Caco-2 (cell line): ENCODE results near the gene RAB43. TPM values are rescaled to one million over a fixed set of nuclear protein-coding genes. Genes with fewer than 3 reads are reported as not detected.

Source experiments
- BruUV-seq: library from RNA; stranded (reverse); fragments of 400-500 nt; replicated peaks from 2 replicates; lab custom pipeline; 2021; lab: Mats Ljungman, UMichigan
- CTCF ChIA-PET: fragments of 300-600 bp; sonication (Branson Sonifier 250); formaldehyde crosslinking; loops from one replicate; lab custom pipeline; 2022; ENCODE audit warnings: antibody characterized with exemption; lab: Charles Lee
- POLR2A ChIA-PET: fragments of 300-600 bp; sonication (Branson Sonifier 250); formaldehyde crosslinking; loops from one replicate; lab custom pipeline; 2022; ENCODE audit warnings: antibody characterized with exemption; lab: Charles Lee
- DNase-seq, 2 experiments: peaks; one replicate each; pipeline versions ENCODE4 v3.0.0 to v3.0.0-alpha.2; 2020 to 2022
- H3K27me3 ChIP-seq: replicated peaks from 2 replicates; pipeline ENCODE4 v1.6.0; 2011; ENCODE audit warnings: low read length; ENCODE audit not compliant: control insufficient read depth, insufficient read depth
- H3K36me3 ChIP-seq: 2 replicates; pipeline ENCODE4 v1.5.1; 2011; ENCODE audit warnings: low read length; ENCODE audit not compliant: control insufficient read depth, insufficient read depth
- H3K4me1 ChIP-seq: fragments of 250-450 bp; sonication (Bioruptor Pico); 2 replicates; pipeline ENCODE4 v1.5.1; 2020; ENCODE audit warnings: mild to moderate bottlenecking
- H3K4me3 ChIP-seq: 2 replicates; pipeline ENCODE4 v1.5.1; 2011; ENCODE audit warnings: low read depth, mild to moderate bottlenecking, control low read depth, low read length
- H3K9me3 ChIP-seq: fragments of 250-450 bp; sonication (Bioruptor Pico); 2 replicates; pipeline ENCODE4 v1.5.1; 2020; ENCODE audit warnings: mild to moderate bottlenecking, moderate library complexity
- H3K27ac Mint-ChIP-seq: one replicate; pipeline ENCODE4 v1.8.0; 2022; ENCODE audit warnings: mixed read lengths; ENCODE audit not compliant: unreplicated experiment
- H3K27me3 Mint-ChIP-seq: one replicate; pipeline ENCODE4 v1.8.0; 2022; ENCODE audit warnings: mixed read lengths; ENCODE audit not compliant: insufficient read depth, unreplicated experiment
- H3K36me3 Mint-ChIP-seq: one replicate; pipeline ENCODE4 v1.8.0; 2022; ENCODE audit warnings: mild to moderate bottlenecking, mixed read lengths; ENCODE audit not compliant: insufficient read depth, unreplicated experiment
- H3K4me1 Mint-ChIP-seq: one replicate; pipeline ENCODE4 v1.8.0; 2022; ENCODE audit warnings: low read depth, mixed read lengths; ENCODE audit not compliant: unreplicated experiment
- H3K4me3 Mint-ChIP-seq: one replicate; pipeline ENCODE4 v1.8.0; 2022; ENCODE audit warnings: mild to moderate bottlenecking, moderate library complexity, mixed read lengths; ENCODE audit not compliant: unreplicated experiment
- H3K9me3 Mint-ChIP-seq: one replicate; pipeline ENCODE4 v1.8.0; 2022; ENCODE audit warnings: mixed read lengths; ENCODE audit not compliant: unreplicated experiment
- intact Hi-C: fragments of 100-400 bp; cut with micrococcal nuclease; formaldehyde crosslinking; loops from one replicate; pipeline ENCODE4 v1.10.0; 2022; ENCODE audit not compliant: unreplicated experiment
- total RNA-seq: library from RNA; stranded (reverse); gene quantifications from 2 replicates; pipeline ENCODE4 v1.2.3, GENCODE V29; 2022
- TF ChIP-seq, protein P1 (sequence below), 2 experiments: fragments of 200-600 bp in 1 of 2; IDR thresholded peaks; 1 replicate in 1 of 2; 2 replicates in 1 of 2; pipeline versions ENCODE4 v1.5.1 to v1.8.0; 2011 to 2022; ENCODE audit warnings: antibody characterized with exemption in 1 of 2, control low read depth in 1 of 2, inconsistent platforms in 1 of 2, low read depth in 1 of 2, low read length in 1 of 2, mild to moderate bottlenecking in 1 of 2, moderate library complexity in 1 of 2; ENCODE audit not compliant: insufficient read depth in 1 of 2, severe bottlenecking in 1 of 2, unreplicated experiment in 1 of 2

RAB43 gene
- total RNA-seq, 1 experiment from 2014 or later, result 12.3 TPM

DNA sequence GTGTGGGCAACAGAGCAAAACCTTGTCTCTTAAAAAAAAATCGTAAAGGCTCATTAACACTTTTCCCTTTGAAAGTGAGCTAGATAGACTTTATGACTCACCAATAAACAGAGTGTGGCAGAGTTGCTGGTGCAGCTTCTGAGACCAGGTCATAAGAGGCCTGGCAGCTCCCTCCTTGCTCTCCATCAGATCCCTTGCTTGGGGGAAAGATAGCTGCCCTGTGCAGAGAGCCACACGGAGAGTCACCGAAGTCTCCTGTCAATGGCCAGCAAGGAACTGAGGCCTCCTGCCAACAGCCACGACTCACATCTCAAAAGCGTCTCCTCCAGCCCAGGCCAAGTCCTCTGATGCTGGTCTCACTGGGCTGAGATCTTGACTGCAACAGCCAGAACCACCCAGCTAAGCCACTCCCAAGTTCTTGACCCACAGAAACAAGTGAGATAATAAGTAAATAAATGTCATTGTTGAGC is 69.7 kb downstream of the RAB43 start:
- H3K27me3 ChIP-seq, result no peaks in the 10 kb centered on the region
- no peak overlapping the region for H3K4me3 ChIP-seq
- Mint-ChIP-seq H3K27ac (no peak overlapping the region), H3K27me3 (no peaks in the 10 kb centered on the region), H3K4me1 (peaks cover 14% of the 10 kb centered on the region), H3K9me3 (no peaks in the 10 kb centered on the region), H3K36me3 (no peaks in the 10 kb centered on the region), H3K4me3 (no peak overlapping the region)
- no peaks in the 10 kb centered on the region for H3K9me3 ChIP-seq
- BruUV-seq, result no TSS peak
- intact Hi-C loops, result loop anchor here (2.0 kb wide), 1 partner anchor 69 kb away; the partner anchor contains the start of gene RAB43
- H3K36me3 ChIP-seq, result no peaks in the 10 kb centered on the region
- H3K4me1 ChIP-seq, result peaks cover 35% of the 10 kb centered on the region
- no peak for DNase-seq
- ChIA-PET CTCF (interaction anchor here (1.4 kb wide), 1 partner anchor 82 kb away, joined by 7 read pairs; no protein-coding TSS in a partner anchor), POLR2A (no interaction called here)
- TF ChIP-seq, protein P1, sequence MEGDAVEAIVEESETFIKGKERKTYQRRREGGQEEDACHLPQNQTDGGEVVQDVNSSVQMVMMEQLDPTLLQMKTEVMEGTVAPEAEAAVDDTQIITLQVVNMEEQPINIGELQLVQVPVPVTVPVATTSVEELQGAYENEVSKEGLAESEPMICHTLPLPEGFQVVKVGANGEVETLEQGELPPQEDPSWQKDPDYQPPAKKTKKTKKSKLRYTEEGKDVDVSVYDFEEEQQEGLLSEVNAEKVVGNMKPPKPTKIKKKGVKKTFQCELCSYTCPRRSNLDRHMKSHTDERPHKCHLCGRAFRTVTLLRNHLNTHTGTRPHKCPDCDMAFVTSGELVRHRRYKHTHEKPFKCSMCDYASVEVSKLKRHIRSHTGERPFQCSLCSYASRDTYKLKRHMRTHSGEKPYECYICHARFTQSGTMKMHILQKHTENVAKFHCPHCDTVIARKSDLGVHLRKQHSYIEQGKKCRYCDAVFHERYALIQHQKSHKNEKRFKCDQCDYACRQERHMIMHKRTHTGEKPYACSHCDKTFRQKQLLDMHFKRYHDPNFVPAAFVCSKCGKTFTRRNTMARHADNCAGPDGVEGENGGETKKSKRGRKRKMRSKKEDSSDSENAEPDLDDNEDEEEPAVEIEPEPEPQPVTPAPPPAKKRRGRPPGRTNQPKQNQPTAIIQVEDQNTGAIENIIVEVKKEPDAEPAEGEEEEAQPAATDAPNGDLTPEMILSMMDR (IDR thresholded peaks at IDR 0.05; ENCODE audit: insufficient read depth in 1 of 2, low read depth in 1 of 2, low read length in 1 of 2, severe bottlenecking in 1 of 2, unreplicated experiment in 1 of 2), result no peak

DNA sequence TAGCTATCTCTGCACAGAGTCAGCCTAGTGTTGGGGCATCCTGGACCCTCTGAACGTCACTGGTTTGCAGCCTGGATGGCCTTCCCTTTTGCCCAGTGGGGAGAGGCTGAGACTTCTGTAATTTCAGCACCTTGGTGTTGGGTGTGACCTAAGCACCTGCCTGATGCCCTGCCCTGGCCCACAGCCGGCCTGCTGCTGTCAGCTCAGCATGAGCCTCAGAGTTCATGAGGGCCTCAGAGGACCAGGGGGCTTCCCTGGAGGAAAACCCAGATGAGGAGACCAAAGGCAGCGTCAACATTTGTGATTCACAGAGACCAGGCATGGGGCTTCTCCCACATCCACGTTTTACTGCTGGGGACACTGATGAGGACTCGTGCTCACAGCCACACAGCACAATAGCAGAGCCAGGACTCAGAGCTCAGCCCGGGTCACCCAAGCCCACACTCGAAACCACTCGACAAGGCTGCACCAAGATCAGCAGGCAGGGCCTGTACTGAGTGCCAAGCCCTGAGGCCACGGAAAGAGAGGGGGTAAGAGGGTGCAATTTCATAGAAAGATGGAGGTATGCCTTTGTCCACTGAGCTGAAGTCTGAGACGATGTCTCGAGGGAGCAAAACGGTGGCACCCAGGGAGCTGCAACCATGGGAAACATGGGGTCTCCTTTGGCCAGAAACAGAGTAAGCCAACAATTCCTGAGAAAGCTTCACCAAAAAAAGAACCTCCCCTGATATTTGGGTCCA is 70.9 kb downstream of the RAB43 start:
- Histone ChIP-seq H3K36me3 (no peaks in the 10 kb centered on the region), H3K9me3 (no peaks in the 10 kb centered on the region), H3K4me1 (peaks cover 24% of the 10 kb centered on the region), H3K27me3 (no peaks in the 10 kb centered on the region), H3K4me3 (no peak overlapping the region)
- ChIA-PET POLR2A (no interaction called here), CTCF (interaction anchor here (1.1 kb wide), 1 partner anchor 12 kb away, joined by 3 read pairs; no protein-coding TSS in a partner anchor)
- H3K27me3 Mint-ChIP-seq, result no peaks in the 10 kb centered on the region
- peaks cover 8% of the 10 kb centered on the region for H3K4me1 Mint-ChIP-seq
- no peaks in the 10 kb centered on the region for H3K36me3 Mint-ChIP-seq
- no TSS peak for BruUV-seq
- H3K4me3 Mint-ChIP-seq, result no peak overlapping the region
- no peaks in the 10 kb centered on the region for H3K9me3 Mint-ChIP-seq
- TF ChIP-seq, protein P1 (IDR thresholded peaks at IDR 0.05; ENCODE audit: insufficient read depth in 1 of 2, low read depth in 1 of 2, low read length in 1 of 2, severe bottlenecking in 1 of 2, unreplicated experiment in 1 of 2), result no peak
- DNase-seq, result no peak
- no peak overlapping the region for H3K27ac Mint-ChIP-seq
- intact Hi-C loops, result no loop called here

DNA sequence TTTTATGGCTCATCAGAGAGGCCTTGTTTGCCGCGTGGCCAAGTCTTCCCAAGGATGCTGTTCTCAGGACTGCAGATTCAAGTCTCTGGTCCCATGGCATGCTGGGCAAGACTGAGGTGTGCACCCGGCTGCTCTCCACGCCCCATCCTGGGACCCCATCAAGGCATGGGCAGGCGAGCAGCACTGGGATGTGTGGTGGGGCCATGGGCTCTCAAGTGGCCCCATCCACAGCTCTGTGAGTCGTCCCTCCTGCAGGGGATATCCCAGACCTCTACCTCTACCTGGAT is 74.1 kb downstream of the RAB43 start:
- DNase-seq, result no peak
- TF ChIP-seq, protein P1 (IDR thresholded peaks at IDR 0.05; ENCODE audit: insufficient read depth in 1 of 2, low read depth in 1 of 2, low read length in 1 of 2, severe bottlenecking in 1 of 2, unreplicated experiment in 1 of 2), result no peak
- no peak overlapping the region for H3K27ac Mint-ChIP-seq
- Histone ChIP-seq H3K4me1 (no peaks in the 10 kb centered on the region), H3K36me3 (no peaks in the 10 kb centered on the region), H3K27me3 (no peaks in the 10 kb centered on the region), H3K4me3 (no peak overlapping the region), H3K9me3 (no peaks in the 10 kb centered on the region)
- no peak overlapping the region for H3K4me3 Mint-ChIP-seq
- no peaks in the 10 kb centered on the region for H3K4me1 Mint-ChIP-seq
- no peaks in the 10 kb centered on the region for H3K27me3 Mint-ChIP-seq
- BruUV-seq, result no TSS peak
- ChIA-PET POLR2A (no interaction called here), CTCF (no interaction called here)
- no peaks in the 10 kb centered on the region for H3K9me3 Mint-ChIP-seq
- intact Hi-C loops, result no loop called here
- no peaks in the 10 kb centered on the region for H3K36me3 Mint-ChIP-seq
